Measurements from ENCODE around the gene ZSCAN20. TPM values are rescaled to one million over a fixed set of nuclear protein-coding genes. Genes with fewer than 3 reads are reported as not detected.
"Not testable (repeated sequence)": the region's sequence is repeated elsewhere in the genome, so short reads cannot be mapped to it uniquely, and the experiment has no call there.

The ZSCAN20 gene
- total RNA-seq, 1 donor from 2014 or later = 2.1 TPM

DNA sequence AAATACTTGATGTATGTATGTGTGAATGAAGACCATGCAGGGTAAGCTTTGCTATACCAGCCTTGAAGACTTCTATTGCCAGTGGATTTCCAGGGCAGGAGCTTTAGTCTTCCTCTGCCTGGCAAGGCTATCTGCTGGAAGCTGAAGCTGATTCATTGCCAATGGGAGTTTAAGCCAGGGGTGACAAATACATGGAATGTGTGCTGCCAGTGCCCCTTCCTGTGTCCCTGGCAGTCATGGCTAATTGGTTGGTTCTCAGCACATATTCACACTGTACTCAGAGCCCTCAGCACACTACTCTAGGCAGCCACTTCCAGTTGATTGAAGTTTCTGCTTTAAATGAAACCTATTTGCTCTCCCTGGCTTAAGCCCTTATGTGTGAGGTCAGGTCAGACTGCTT lies 1.5 kb downstream of the ZSCAN20 start:
- intact Hi-C loops (cut with micrococcal nuclease) = loop anchor here (2.0 to 5.0 kb wide), 5 partner anchors 217 to 437 kb away; partner anchors contain the start of genes AK2 and ZNF362

DNA sequence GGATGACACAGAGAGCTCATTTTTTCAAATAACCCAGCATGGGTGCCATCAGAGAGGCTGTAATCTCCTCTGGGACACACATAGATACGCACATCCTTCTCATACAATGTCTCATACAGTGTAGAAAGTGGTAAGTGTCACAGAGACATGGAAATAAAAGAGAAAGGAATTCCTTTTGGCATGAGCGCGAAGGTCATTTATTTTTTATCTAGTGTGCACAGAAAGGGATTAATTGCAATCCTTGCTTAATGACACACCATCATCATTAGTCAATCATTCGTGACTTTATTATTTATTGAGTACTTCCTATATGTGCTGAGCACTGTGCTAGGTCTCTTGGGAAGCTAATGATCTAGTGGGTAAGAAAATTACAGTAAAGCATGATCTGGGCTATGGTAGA lies 5.0 kb downstream of the ZSCAN20 start:
- intact Hi-C loops (cut with micrococcal nuclease) = no loop called here

DNA sequence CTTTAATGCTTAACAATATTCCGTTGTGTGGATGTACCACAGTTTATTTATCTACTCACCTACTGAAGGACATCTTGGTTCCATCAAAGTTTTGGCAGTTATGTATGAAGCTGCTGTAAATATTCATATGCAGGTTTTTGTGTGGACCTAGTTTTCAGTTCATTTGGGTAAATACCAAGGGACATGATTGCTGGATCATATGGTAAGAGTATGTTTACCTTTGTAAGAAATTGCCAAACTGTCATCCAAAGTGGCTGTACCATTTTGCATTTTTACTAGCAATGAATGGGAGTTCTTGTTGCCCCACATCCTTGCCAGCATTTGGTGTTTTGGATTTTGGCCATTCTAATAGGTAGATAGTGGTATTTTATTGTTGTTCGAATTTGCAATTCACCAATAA lies 10.0 kb downstream of the ZSCAN20 start:
- intact Hi-C loops (cut with micrococcal nuclease) = no loop called here

DNA sequence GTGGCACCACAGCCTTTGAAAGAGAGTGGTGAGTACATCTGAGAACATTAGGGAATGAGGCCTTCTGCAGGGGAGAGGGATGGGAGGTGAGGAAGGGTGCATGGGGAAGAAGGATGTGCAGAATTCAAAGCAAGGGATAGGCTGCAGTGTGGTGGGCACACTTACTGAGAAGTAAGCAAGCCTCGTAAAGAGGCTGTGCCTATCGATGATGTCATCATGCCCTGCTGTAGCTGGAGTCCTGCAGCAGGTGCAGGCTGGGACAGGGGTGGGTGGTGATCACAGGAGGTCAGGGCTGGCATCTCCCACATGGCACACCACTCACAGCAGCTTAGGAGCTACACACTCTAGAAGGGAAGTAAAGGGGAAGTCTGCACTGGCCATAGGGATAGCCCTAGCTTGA lies 16.2 kb downstream of the ZSCAN20 start:
- intact Hi-C loops (cut with micrococcal nuclease) = no loop called here

DNA sequence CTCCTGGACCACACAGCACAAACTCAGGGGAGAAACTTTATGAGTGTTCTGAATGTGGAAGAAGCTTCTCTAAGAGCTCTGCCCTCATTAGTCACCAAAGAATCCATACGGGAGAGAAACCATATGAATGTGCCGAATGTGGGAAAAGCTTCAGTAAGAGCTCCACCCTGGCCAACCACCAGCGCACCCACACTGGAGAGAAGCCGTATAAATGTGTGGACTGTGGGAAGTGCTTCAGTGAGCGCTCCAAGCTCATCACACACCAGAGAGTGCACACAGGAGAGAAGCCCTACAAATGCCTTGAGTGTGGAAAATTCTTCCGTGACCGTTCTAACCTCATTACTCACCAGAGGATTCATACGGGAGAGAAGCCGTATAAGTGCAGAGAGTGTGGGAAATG lies 22.5 kb downstream of the ZSCAN20 start:
- intact Hi-C loops (cut with micrococcal nuclease) = no loop called here

DNA sequence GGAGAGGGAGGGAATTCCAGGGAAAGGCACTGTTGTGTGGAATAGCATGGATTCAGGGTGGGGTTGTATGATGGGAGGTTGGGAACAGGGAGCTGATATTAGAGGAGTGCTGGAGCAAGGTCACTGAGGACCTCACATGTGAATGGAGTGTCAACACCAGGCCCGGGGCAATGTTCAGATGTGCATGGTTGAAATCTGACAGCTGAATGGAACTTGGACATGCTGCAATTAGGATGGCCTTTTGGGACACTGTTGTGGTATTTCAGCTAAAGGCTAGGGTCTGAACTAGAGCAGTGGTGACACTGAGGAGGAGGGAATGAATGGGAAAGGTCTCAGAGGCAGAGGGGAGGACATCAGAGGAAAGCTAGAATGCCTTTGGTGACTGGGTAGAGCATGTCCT lies 25.0 kb downstream of the ZSCAN20 start:
- intact Hi-C loops (cut with micrococcal nuclease) = no loop called here

DNA sequence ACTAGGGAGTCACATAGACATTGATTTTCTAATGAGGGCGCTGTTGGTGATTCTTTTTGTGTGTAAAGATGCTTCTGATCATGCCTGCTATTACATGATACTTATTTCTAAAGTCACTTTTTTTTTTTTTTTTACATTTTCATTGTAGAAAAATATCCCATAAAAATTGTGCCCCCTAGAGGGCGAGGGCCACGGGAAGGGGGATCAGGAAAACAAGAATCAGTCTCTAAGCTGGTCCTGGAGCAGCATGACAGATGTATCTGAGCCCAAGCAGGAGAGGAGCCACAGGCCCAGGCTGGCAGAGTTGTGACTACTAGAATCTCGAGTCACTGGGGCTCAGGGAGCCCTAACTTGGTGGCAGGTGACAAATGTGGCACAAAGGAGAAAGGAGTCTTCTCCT lies 28.1 kb downstream of the ZSCAN20 start:
- intact Hi-C loops (cut with micrococcal nuclease) = no loop called here

DNA sequence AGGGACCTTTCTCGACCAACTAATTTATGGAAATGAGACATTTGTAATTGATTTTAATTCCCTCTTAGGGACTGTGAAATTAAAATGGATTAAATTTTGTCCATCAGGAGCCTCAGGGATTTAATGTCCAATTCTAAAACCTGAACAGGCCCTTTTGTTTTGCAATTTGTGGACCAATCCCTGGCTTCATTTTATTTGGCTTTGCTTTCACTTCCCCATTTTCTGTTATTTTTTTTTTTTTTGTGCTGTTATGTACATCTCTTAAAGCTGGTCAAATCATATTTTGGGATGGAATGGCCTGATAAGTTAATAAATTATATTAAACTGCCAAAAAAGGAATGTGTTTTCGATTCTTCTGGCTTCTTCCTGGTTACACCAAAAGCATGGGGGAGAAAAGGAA lies 28.9 kb downstream of the ZSCAN20 start:
- intact Hi-C loops (cut with micrococcal nuclease) = no loop called here

DNA sequence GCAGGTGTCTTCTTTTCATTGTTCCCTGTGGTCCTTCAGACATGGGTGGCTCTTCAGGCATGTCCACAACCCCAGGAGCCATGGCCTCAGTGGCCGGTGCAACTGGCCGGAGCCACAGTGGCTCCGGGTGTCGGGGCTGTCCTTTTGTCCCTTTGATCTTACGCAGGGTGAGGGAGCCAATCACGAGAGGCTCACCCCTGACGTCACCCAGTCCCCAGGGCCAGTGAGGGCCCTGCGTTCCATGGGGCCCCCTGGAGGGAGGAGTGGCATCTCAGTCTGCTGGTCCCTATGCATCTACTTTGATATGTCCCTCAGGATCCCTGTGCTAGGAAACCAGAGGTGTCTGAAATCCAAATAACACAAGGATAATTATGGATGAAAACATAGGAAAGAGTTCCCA lies 29.3 kb downstream of the ZSCAN20 start:
- intact Hi-C loops (cut with micrococcal nuclease) = no loop called here

DNA sequence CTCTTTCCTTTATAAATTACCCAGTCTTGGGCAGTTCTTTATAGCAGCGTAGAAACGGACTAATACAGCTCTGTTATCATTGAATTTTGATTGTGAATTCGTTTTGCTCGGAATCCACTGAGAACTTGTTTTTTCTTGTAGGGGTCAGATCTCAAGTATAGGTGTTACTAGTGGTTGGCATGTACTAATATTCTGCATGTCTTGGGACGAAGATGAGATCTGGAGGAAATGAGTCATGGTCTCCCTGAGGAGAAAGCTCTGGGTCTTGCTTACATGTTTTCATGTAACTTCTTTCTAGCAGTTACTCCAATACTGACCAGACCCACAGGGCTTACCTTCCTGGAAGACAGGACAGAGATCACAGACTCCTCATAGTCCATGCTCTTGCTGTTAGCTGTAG lies 30.3 kb downstream of the ZSCAN20 start:
- intact Hi-C loops (cut with micrococcal nuclease) = no loop called here

DNA sequence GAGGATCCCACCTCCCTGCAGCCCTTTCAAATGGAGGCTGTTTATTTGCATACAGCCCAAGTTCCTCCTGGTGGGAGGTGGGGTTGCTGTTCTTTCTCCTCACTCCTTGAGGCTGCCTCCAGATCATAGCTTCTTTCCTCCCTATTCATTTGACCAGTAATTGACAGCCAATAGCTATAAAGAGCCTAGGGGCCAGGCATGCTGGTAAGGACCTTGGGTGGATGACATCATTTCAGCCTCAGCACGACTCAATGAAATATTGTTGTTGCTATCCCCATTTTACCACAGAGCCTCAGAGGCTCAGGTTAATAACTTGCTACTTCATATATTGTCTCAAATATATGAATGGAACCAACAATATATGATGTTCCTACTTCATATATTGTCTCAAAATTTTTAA lies 31.1 kb downstream of the ZSCAN20 start:
- intact Hi-C loops (cut with micrococcal nuclease) = no loop called here

DNA sequence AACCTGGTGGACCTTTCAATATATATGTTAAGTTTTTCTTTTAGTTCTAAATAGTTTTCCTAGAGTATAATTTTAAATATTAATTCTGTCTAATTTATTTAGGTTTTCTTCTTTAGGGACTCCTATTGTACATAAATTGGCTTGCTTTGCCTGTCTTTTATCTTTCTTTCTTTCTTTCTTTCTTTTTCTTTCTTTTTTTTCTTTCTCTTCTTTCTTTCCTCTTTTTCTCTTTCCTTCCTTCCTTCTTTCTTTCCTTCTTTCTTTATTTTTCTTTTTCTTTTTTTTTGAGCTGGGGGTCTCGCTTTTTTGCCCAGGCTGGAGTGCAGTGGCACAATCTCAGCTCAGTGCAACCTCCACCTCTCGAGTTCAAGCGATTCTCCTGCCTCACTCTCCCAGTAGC lies 35.2 kb downstream of the ZSCAN20 start:
- intact Hi-C loops (cut with micrococcal nuclease) = no loop called here

DNA sequence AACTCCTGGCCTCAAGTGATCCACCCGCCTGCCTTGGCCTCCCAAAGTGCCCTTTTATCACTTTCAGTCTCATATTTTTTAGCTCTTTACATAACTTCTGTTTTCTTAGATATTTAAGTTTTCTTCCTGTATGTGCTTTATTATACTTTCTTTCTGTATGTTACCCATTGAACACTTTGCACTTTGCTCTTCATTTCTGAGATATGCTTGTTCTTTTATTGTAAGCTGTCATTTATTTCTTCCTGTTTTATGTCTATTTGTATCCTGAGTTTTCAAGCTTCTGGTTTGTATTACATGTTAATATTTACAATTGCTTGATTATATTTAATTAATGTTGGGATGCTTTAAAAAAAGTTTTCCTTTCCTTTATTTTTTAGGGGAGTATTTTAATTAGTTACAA lies 35.7 kb downstream of the ZSCAN20 start:
- intact Hi-C loops (cut with micrococcal nuclease) = no loop called here

DNA sequence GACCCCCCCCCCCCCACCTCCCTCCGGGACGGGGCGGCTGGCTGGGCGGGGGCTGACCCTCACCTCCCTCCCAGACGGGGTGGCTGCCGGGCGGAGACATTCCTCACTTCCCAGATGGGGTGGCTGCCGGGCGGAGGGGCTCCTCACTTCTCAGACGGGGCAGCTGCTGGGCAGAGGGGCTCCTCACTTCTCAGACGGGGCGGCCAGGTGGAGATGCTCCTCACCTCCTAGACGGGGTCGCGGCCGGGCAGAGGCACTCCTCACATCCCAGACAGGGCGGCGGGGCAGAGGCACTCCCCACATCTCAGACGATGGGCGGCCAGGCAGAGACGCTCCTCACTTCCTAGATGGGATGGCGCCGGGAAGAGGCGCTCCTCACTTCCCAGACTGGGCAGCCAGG lies 36.8 kb downstream of the ZSCAN20 start:
- intact Hi-C loops (cut with micrococcal nuclease) = not testable (repeated sequence)

DNA sequence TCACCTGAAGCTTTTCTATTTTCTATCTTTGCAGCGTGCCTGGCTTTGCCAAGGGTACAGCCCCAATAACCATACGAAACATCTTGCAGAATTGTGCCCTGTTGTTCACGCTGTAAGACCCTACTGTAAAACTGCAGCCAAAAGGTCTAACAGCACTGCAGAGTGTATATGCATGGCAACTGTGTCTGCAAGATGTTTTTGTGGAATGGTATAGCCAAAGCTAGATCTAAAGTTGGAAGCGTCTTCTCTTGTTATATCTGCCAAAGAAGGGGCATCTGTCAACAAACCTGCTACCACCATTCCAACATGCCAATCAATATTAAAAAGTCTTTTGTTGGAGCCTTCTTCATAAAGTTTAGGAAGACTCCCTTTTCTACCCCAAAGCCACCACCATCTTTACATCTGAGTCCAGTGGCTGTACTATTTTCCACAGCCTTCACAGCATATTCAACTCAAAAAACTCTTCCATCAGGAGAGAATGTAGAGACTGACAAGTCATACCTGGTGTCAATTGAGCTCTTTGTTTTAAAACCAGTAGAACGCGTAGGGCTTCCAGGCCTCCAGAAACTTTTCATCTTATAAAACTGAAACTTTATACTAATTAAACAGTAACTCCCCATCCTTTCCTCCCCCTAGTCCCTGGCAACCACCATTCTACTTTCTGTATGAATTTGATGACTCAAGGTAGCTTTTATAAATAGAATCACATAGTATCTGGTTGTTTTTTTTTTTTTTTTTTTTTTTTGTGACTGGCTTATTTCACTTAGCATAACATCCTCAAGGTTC lies 40.0 kb downstream of the ZSCAN20 start:
- intact Hi-C loops (cut with micrococcal nuclease) = no loop called here

DNA sequence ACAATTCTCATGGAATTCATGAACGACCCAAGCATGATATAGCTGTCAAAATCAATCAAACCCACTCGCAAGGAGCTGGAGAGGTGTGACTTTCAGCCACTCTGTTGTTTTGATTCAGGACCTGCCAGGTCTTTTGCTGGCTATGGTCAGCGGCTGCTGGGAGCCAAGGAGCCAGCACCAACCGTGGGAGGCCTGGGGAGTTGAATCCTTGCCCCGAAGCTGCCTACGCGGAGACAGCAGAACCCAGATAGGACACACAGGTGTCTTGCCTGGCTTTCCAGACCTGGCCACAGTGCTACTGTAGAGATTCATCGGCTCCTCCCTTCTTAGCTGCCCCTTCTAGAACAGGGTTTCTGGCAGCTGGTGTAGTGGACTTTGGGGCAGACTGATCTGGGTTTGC lies 42.7 kb downstream of the ZSCAN20 start:
- intact Hi-C loops (cut with micrococcal nuclease) = no loop called here

DNA sequence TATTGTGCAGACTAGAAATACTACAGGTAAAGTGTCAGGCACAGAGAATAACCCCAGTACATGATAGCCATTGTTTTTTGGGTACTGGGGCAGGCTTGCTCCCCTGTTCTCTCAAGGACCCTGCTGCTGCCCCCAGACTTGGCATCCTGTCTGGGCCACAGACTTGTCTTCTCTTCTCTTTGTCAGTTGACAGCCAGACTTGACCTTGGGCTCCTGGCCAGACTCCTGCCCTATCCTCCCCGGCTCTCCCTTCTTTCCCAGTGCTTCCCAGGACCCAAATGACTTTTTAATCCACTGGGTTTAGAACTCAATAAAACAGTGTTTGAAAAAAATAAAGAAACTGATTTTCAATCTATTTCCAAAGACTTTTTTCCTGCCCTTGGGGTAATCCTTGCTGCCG lies 43.2 kb downstream of the ZSCAN20 start:
- intact Hi-C loops (cut with micrococcal nuclease) = no loop called here

DNA sequence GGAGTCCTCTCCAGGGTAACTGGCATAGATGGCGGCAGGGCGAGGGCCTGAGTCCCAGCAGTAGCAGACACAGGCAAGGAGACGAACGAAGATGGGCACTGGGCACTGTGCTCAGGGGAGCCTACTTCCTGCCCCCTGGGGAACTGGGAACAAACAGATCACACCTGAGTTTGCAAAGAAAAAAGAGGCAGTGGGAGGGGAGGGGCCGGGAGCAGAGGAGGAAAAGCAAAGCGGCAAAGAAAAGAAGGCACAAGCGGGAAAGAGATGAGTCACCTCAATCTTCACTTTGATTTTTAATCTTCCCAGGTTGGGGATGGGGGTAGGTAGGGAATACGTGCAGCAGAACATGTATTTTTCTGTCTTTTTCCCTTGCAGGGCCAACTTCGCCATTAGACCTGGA lies 44.0 kb downstream of the ZSCAN20 start:
- intact Hi-C loops (cut with micrococcal nuclease) = no loop called here

DNA sequence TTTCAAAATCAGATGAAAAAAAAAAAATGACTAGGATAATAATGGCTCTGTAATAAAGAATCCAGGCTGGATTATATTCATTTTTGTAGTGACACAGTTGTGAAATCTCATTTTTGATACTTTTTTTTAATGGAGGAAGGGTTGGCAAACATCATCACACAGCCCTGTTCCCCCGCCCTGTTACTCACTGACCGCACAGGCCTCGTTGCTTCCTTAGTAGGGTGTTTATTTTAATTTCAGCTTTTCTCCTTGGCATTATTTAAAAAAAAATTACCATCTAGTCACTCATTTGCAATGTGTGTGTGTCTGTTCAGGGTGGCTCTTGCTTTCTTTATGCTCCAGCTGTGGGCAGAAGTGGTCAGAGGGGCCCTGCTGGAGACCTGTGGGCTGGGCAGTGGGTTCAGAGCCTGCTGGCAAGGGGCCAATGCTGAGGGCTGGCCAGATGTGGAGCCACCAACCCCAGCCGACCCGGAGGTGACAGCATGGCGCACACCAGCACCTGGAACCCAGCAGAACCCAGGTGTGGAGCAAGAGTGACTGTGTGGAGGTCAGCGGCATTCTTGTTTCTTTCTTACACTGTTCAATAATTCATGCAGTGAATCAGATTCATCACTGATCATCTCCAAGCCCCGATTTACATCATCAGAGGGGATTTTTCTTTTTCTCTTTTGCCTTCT lies 44.6 kb downstream of the ZSCAN20 start:
- intact Hi-C loops (cut with micrococcal nuclease) = no loop called here

DNA sequence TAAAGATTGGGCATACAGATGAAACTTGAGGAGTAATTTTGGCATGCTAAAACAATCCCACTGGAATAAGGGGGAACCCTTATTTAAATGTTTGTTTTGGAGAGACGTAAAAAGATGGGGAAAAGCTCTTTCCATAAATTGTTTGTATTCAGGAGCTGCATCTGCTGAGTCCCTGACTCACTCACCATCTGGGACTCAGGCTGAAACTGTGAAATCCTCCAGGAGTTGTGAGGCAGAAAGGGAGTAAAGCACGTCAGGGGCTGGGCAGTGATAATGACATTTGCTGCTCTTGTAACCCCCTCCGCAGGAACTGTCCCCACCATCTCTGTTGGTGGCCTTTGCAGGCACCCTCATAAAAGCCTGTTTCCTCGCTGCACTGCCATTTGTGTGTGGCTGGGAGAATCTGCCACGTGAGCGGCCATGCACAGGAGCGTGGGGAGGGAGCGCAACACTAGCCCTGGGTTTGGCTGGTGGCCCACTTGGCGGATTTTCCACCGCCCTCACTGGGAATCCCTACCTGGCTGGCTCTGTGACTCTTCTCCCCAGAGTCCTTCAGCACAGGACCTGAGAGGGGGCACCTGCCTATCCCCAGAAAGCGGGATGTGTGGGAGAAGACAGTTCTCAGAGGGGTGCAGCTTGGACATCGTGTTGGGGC lies 45.3 kb downstream of the ZSCAN20 start:
- intact Hi-C loops (cut with micrococcal nuclease) = no loop called here

DNA sequence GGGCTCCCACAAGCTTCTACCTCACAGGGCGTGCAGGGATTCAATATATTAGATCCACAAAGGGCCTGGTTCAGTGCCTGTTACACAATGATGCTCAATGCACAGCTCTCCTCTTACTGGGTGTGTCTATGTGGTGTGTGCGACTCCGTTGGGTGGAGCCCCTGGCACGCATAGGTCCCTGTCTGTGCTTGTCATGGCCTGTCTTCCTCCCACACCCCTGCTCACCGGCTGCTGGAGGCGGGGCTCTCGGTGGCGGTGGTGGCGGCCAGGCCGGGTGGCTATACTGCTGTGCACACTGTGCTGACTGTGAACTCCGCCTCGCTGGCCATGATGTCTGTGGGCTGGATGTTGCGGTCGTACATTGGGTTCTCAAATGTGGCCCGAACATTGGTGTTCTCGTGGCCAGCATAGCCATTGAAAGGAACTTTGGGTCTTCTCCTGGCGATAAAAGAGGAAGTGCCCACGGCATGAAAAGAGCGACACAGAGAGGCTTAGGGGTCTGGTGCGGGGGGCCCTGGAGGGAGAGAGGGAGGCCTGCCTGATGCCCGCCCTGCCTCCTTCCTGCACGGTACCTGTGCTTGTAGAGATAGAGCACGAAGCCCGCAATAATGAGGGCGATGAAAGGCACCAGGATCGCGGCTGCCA lies 46.9 kb downstream of the ZSCAN20 start:
- intact Hi-C loops (cut with micrococcal nuclease) = no loop called here

DNA sequence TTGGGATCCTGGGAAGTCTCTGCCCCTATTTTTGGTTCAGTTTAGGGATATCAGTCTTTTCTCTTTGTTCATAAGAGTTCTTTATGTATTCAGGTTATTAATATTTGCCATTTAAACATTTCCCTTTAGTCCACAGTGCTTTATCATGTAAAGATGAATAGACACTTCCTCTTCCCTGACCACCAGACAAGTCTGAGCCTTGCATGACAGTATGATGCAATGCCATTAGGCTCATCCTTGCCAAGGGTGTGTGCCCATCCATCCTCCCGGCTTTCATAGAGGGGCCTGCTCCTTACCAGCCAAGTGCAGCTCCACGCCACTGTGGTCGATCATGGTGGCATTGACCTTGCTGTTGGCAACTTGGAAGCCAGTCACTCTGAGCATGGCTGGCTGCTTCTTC lies 52.1 kb downstream of the ZSCAN20 start:
- intact Hi-C loops (cut with micrococcal nuclease) = no loop called here
